Central memory CD8-positive, alpha-beta T cell (primary cell): ENCODE data around the gene PHF23.

Experiments used
- ATAC-seq: fragments of 150-1000 bp; cut with Tn5 transposase; replicated peaks from 2 replicates; pipeline ENCODE4 v1.10.0; 2022; ENCODE audit warnings: mild to moderate bottlenecking, moderate FRiP score, moderate number of reproducible peaks; ENCODE audit not compliant: poor library complexity, severe bottlenecking; ENCODE audit errors: extremely low read depth
- DNase-seq, 2 donors: peaks; one replicate each; pipeline ENCODE4 v3.0.0; 2021; ENCODE audit warnings: low spot score in 2 of 2
- H3K27ac Mint-ChIP-seq: one replicate; pipeline ENCODE4 v1.8.0; 2022; ENCODE audit warnings: low read depth, mild to moderate bottlenecking, moderate library complexity, mixed read lengths
- H3K27me3 Mint-ChIP-seq: one replicate; pipeline ENCODE4 v1.8.0; 2022; ENCODE audit warnings: mixed read lengths
- H3K36me3 Mint-ChIP-seq: one replicate; pipeline ENCODE4 v1.8.0; 2022; ENCODE audit warnings: mild to moderate bottlenecking, moderate library complexity, mixed read lengths; ENCODE audit not compliant: insufficient read depth
- H3K4me1 Mint-ChIP-seq: one replicate; pipeline ENCODE4 v1.8.0; 2022; ENCODE audit warnings: mixed read lengths
- H3K4me3 Mint-ChIP-seq: one replicate; pipeline ENCODE4 v1.8.0; 2022; ENCODE audit warnings: mild to moderate bottlenecking, moderate library complexity, mixed read lengths
- H3K9me3 Mint-ChIP-seq: one replicate; pipeline ENCODE4 v1.8.0; 2022; ENCODE audit warnings: mixed read lengths

PHF23 gene

GRCh38 chr17:7228920-7229319, 10.3 kb downstream of the PHF23 start:
- no peaks in the 10 kb centered on the region for H3K27me3 Mint-ChIP-seq
- peaks cover 27% of the 10 kb centered on the region for H3K4me1 Mint-ChIP-seq
- no peaks in the 10 kb centered on the region for H3K9me3 Mint-ChIP-seq
- DNase-seq (no peak), ATAC-seq (no peak)
- H3K4me3 Mint-ChIP-seq: no peak overlapping the region
- H3K36me3 Mint-ChIP-seq: peaks cover 13% of the 10 kb centered on the region
- no peak overlapping the region for H3K27ac Mint-ChIP-seq

GRCh38 chr17:7226721-7227710, 12.2 kb downstream of the PHF23 start:
- peaks cover 13% of the 10 kb centered on the region for H3K36me3 Mint-ChIP-seq
- no peaks in the 10 kb centered on the region for H3K9me3 Mint-ChIP-seq
- no peak for ATAC-seq

GRCh38 chr17:7225711-7226331, 13.4 kb downstream of the PHF23 start:
- no peaks in the 10 kb centered on the region for H3K9me3 Mint-ChIP-seq
- ATAC-seq (no peak), DNase-seq (no peak)
- H3K27me3 Mint-ChIP-seq: no peaks in the 10 kb centered on the region
- peak overlapping the region; percentile 41 for H3K27ac Mint-ChIP-seq
- peaks cover 11% of the 10 kb centered on the region for H3K4me1 Mint-ChIP-seq
- no peak overlapping the region for H3K4me3 Mint-ChIP-seq
- peaks cover 14% of the 10 kb centered on the region for H3K36me3 Mint-ChIP-seq

More at GRCh38 chr17:7226721-7227710, 12.2 kb downstream of the PHF23 start:
- H3K4me1 Mint-ChIP-seq: peaks cover 10% of the 10 kb centered on the region
- DNase-seq: no peak
- H3K4me3 Mint-ChIP-seq: no peak overlapping the region
- H3K27ac Mint-ChIP-seq: peak overlapping the region; percentile 41
- H3K27me3 Mint-ChIP-seq: no peaks in the 10 kb centered on the region

DNA sequence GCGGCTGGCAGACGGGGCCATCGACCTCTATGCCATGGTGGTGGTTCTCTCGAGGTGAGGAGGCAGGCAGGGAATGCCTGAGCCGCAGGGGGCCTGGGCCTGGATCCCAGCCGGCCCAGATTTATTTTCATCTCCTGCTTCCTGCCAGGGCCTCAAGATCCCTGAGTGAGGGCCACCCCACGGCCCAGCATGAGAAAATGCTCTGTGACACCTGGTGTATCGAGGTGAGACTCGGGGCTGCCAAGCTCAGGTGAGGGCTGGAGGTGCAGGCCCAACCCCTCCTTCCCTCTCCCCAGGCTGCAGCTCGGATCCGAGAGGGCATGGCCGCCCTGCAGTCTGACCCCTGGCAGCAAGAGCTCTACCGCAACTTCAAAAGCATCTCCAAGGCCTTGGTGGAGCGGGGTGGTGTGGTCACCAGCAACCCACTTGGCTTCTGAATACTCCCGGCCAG, 14.6 kb downstream of the PHF23 start:
- no peaks in the 10 kb centered on the region for H3K27me3 Mint-ChIP-seq
- ATAC-seq: no peak
- H3K9me3 Mint-ChIP-seq: no peaks in the 10 kb centered on the region
- peaks cover 10% of the 10 kb centered on the region for H3K36me3 Mint-ChIP-seq
- no peak overlapping the region for H3K4me3 Mint-ChIP-seq
- no peak overlapping the region for H3K27ac Mint-ChIP-seq
- no peak for DNase-seq
- peaks cover 18% of the 10 kb centered on the region for H3K4me1 Mint-ChIP-seq

DNA sequence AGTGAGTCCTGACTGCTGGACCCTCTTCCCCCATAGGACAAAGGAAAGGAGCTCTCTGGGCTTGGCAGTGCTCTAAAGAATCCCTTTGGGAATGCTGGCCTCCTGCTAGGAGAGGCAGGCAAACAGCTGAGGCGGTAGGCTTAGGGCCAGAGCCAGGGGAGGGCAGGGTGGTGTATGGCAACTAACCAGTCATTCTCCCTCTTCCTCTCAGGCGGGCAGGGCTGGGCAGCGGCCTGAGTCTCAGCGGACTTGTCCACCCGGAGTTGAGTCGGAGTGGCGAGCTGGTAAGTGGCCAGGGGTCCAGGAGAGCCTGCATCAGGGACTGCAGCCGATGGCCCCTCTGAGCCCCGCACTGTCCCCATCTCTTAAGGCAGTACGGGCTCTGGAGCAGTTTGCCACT, 15.1 kb downstream of the PHF23 start:
- Mint-ChIP-seq H3K9me3 (no peaks in the 10 kb centered on the region), H3K27me3 (no peaks in the 10 kb centered on the region), H3K4me1 (peaks cover 24% of the 10 kb centered on the region), H3K36me3 (peaks cover 10% of the 10 kb centered on the region), H3K27ac (no peak overlapping the region), H3K4me3 (no peak overlapping the region)
- DNase-seq (no peak), ATAC-seq (no peak)

DNA sequence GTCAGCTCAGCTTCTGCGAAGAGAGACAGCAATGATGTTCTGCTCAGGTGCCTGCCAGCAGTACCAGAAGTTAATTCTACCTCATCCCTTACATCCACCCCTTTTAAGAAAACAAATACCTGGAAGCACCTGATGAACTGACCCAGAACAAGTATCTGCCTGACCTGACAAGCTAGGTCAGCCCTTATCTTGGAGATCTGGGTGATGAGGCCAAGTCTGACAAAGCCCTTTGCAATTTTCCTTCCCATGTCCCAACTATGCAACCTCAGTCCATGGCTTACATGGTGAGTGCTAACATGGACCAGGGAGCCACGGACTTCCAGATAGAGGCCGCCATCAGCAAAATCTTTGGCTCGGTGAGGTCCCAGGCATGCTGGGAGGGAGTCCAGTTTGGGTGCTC, 15.9 kb downstream of the PHF23 start:
- peaks cover 29% of the 10 kb centered on the region for H3K4me1 Mint-ChIP-seq

GRCh38 chr17:7222972-7223292, 16.3 kb downstream of the PHF23 start:
- H3K9me3 Mint-ChIP-seq: no peaks in the 10 kb centered on the region
- H3K27me3 Mint-ChIP-seq: no peaks in the 10 kb centered on the region
- peaks cover 29% of the 10 kb centered on the region for H3K4me1 Mint-ChIP-seq
- ATAC-seq (no peak), DNase-seq (no peak)
- H3K27ac Mint-ChIP-seq: no peak overlapping the region
- H3K36me3 Mint-ChIP-seq: peaks cover 6% of the 10 kb centered on the region
- H3K4me3 Mint-ChIP-seq: no peak overlapping the region

More for the DNA sequence above, 15.9 kb downstream of the PHF23 start:
- Mint-ChIP-seq H3K4me3 (no peak overlapping the region), H3K27ac (no peak overlapping the region), H3K36me3 (peaks cover 8% of the 10 kb centered on the region), H3K27me3 (no peaks in the 10 kb centered on the region), H3K9me3 (no peaks in the 10 kb centered on the region)
- ATAC-seq (no peak), DNase-seq (no peak)

DNA sequence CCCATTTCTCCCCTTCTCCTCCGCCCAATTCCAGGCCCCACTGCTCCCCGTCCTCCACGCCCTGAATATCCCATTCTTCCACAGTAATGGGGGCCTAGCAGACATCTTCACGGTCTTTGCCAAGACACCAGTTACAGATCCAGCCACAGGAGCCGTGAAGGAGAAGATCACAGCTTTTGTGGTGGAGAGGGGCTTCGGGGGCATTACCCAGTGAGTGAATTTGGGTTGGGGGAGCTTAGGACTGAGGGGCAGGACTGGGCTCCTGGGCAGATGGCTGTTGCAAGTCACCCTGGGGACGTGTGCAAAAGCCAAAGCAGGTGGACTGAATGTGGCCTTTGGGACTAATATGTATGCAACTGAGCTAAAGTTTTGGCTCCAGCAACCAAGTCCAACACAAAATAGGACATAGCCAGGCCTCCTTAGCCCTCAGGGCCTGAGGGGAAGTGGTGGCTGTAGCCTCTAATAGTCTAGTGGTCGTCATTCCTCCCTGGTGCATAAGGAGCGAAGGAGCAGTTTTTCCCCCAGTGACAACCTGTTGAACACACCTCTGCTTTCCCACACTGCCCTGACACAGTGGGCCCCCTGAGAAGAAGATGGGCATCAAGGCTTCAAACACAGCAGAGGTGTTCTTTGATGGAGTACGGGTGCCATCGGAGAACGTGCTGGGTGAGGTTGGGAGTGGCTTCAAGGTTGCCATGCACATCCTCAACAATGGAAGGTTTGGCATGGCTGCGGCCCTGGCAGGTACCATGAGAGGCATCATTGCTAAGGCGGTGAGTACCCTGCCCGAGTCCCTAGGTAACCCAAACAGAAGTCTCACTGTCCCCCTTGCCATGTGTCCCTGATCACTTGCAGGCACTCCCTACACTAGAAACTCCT, 16.9 kb downstream of the PHF23 start:
- Mint-ChIP-seq H3K36me3 (peaks cover 9% of the 10 kb centered on the region), H3K4me1 (peaks cover 29% of the 10 kb centered on the region), H3K9me3 (no peaks in the 10 kb centered on the region), H3K27me3 (no peaks in the 10 kb centered on the region), H3K27ac (no peak overlapping the region), H3K4me3 (peak overlapping the region; percentile 98)
- no peak for DNase-seq
- no peak for ATAC-seq

DNA sequence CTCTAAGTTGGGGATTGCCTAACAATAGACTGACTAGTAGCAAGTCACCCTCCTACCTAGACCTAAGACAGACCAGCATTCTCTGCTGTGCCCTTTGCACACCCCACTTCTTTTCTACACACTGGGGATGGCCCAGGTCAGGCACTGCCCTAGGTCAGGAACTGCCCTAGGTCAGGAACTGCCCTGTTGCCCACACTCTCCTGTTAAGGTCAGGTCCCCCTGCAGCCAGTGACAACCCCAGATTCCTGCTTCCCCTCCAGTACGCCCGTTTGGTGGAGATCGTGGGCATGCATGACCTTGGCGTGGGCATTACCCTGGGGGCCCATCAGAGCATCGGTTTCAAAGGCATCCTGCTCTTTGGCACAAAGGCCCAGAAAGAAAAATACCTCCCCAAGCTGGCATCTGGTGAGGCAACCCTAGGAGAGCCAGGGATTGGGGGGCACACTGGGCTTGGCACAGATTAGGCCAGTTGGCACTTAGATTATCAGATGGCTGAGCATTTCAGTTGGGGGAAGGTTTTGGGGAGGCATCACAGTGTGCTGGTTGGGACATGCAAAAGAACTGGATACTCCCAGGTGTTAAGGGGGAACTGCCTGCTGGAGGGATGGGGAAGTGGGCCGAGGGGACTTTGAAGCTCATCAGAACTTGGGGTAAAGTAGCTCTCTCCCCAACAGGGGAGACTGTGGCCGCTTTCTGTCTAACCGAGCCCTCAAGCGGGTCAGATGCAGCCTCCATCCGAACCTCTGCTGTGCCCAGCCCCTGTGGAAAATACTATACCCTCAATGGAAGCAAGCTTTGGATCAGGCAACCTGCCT, 17.8 kb downstream of the PHF23 start:
- Mint-ChIP-seq H3K27me3 (no peaks in the 10 kb centered on the region), H3K27ac (peak overlapping the region; percentile 95), H3K4me1 (peaks cover 33% of the 10 kb centered on the region), H3K9me3 (no peaks in the 10 kb centered on the region), H3K4me3 (peak overlapping the region; percentile 98), H3K36me3 (peaks cover 9% of the 10 kb centered on the region)
- no peak for DNase-seq
- ATAC-seq: no peak

GRCh38 chr17:7220593-7221277, 18.5 kb downstream of the PHF23 start:
- Mint-ChIP-seq H3K4me1 (peaks cover 40% of the 10 kb centered on the region), H3K36me3 (peaks cover 7% of the 10 kb centered on the region), H3K4me3 (peak overlapping the region; percentile 98), H3K27me3 (no peaks in the 10 kb centered on the region), H3K27ac (peak overlapping the region; percentile 95), H3K9me3 (no peaks in the 10 kb centered on the region)
- ATAC-seq (peak; percentile 66), DNase-seq (peak; percentile 41 to 44)

- ATAC-seq (peak; percentile 62), DNase-seq (peak; percentile 35 to 44)
- H3K27ac Mint-ChIP-seq: peak within 1 kb of the TSS; percentile 95
- peak within 1 kb of the TSS; percentile 98 for H3K4me3 Mint-ChIP-seq
- H3K9me3 Mint-ChIP-seq: no peaks in the 10 kb centered on the region
- peaks cover 44% of the 10 kb centered on the region for H3K4me1 Mint-ChIP-seq
- H3K36me3 Mint-ChIP-seq: peaks cover 8% of the 10 kb centered on the region
- no peaks in the 10 kb centered on the region for H3K27me3 Mint-ChIP-seq
Observed at GRCh38 chr17:7219812-7220592, 19.3 kb downstream of the PHF23 start, which contains the start of the genes ACADVL and DLG4. TSS of gene ACADVL (plus strand) at chr17:7219938. CDS start at chr17:7219985, 47 bp downstream. TSS of gene DLG4 (minus strand) at chr17:7219836.
